ENCODE results near the gene CD209. TPM values are rescaled to one million over a fixed set of nuclear protein-coding genes. Genes with fewer than 3 reads are reported as not detected.

The CD209 gene
- total RNA-seq, 1 donor = not detected

GRCh38 chr19:7729211-7729610 is 18.1 kb downstream of the CD209 start:
- TF ChIP-seq CTCF (IDR thresholded peaks at IDR 0.05; ENCODE audit: insufficient read depth, low read depth, low read length) = no peak
- no peak for DNase-seq (ENCODE audit: low read depth)
- H3K4me3 ChIP-seq (ENCODE audit: low read depth, low read length) = no peak overlapping the region

- H3K4me3 ChIP-seq (ENCODE audit: low read depth, low read length) = no peak overlapping the region
- TF ChIP-seq CTCF (IDR thresholded peaks at IDR 0.05; ENCODE audit: insufficient read depth, low read depth, low read length) = no peak
- no peak for DNase-seq (ENCODE audit: low read depth)
Measured at GRCh38 chr19:7725791-7726190, 21.5 kb downstream of the CD209 start.

GRCh38 chr19:7722231-7722651 is 25.1 kb downstream of the CD209 start:
- no peak for DNase-seq (ENCODE audit: low read depth)
- no peak for TF ChIP-seq CTCF (IDR thresholded peaks at IDR 0.05; ENCODE audit: insufficient read depth, low read depth, low read length)

GRCh38 chr19:7720351-7720750 is 27.0 kb downstream of the CD209 start:
- no peak for DNase-seq (ENCODE audit: low read depth)
- no peak overlapping the region for H3K4me3 ChIP-seq (ENCODE audit: low read depth, low read length)
- no peak for TF ChIP-seq CTCF (IDR thresholded peaks at IDR 0.05; ENCODE audit: insufficient read depth, low read depth, low read length)

More at GRCh38 chr19:7722231-7722651, 25.1 kb downstream of the CD209 start:
- H3K4me3 ChIP-seq (ENCODE audit: low read depth, low read length) = no peak overlapping the region

- no peak overlapping the region for H3K4me3 ChIP-seq (ENCODE audit: low read depth, low read length)
- TF ChIP-seq CTCF (IDR thresholded peaks at IDR 0.05; ENCODE audit: insufficient read depth, low read depth, low read length) = no peak
- no peak for DNase-seq (ENCODE audit: low read depth)
Measured at GRCh38 chr19:7718668-7719067, 28.7 kb downstream of the CD209 start.

- TF ChIP-seq CTCF (IDR thresholded peaks at IDR 0.05; ENCODE audit: insufficient read depth, low read depth, low read length) = no peak
- no peak for DNase-seq (ENCODE audit: low read depth)
- H3K4me3 ChIP-seq (ENCODE audit: low read depth, low read length) = no peak overlapping the region
Measured at GRCh38 chr19:7716762-7717161, 30.6 kb downstream of the CD209 start.

GRCh38 chr19:7715671-7716070 is 31.7 kb downstream of the CD209 start:
- no peak overlapping the region for H3K4me3 ChIP-seq (ENCODE audit: low read depth, low read length)
- TF ChIP-seq CTCF (IDR thresholded peaks at IDR 0.05; ENCODE audit: insufficient read depth, low read depth, low read length) = no peak
- no peak for DNase-seq (ENCODE audit: low read depth)

All from fibroblast of villous mesenchyme (primary cell).